Left colon (tissue), 2 donors: ENCODE data around the gene BCAS1. TPM values are rescaled to one million over a fixed set of nuclear protein-coding genes. Genes with fewer than 3 reads are reported as not detected.
"Not testable (repeated sequence)": the region's sequence is repeated elsewhere in the genome, so short reads cannot be mapped to it uniquely, and the experiment has no call there.

Experiments used
- ATAC-seq: fragments of 200-7000 bp; cut with Tn5 transposase; one replicate; pipeline ENCODE4 v1.9.1; 2020; ENCODE audit warnings: mild to moderate bottlenecking, moderate library complexity
- DNase-seq, 2 donors: peaks; one replicate each; pipeline ENCODE4 v3.0.0-alpha.2; 2020
- intact Hi-C, 2 donors: fragments of 100-400 bp; cut with DNase I in 1 of 2; cut with micrococcal nuclease in 1 of 2; formaldehyde crosslinking; loops; one replicate each; pipeline versions ENCODE4 v1.11.2 to v1.14.0; 2022; cut with DNase I, micrococcal nuclease
- total RNA-seq, 2 donors: library from RNA; stranded (reverse); fragmentation: NEBNext Ultra II Directional; extraction: Animal tissue kit (Norgen Biotek cat#: 25700); gene quantifications; one replicate each; pipeline ENCODE4 v1.2.1, GENCODE V29; 2021
- donor health status: DM: no; HTN: no; CAD: no.
- donor health status: DM: yes; HTN: yes; CAD: no.

The BCAS1 gene
- total RNA-seq, 2 donors from 2014 or later, result 149 to 152 TPM

- ATAC-seq (no peak), DNase-seq (no peak)
- intact Hi-C loops, result no loop called here
Observed at GRCh38 chr20:54037525-54037924, 32.9 kb downstream of the BCAS1 start.

- intact Hi-C loops, result no loop called here
- DNase-seq (no peak), ATAC-seq (no peak)
Observed at GRCh38 chr20:54029643-54030042, 40.8 kb downstream of the BCAS1 start.

- ATAC-seq, result no peak
- intact Hi-C loops, result no loop called here
- no peak for DNase-seq
Observed at GRCh38 chr20:54029176-54029575, 41.2 kb downstream of the BCAS1 start.

GRCh38 chr20:54028276-54029011 is 42.0 kb downstream of the BCAS1 start:
- peak; percentile 18 for ATAC-seq
- intact Hi-C loops, result no loop called here
- DNase-seq, result no peak

GRCh38 chr20:54027704-54028103 is 42.7 kb downstream of the BCAS1 start:
- intact Hi-C loops, result no loop called here
- peak; percentile 66 for ATAC-seq
- no peak for DNase-seq

GRCh38 chr20:54026295-54027064 is 43.9 kb downstream of the BCAS1 start:
- intact Hi-C loops, result no loop called here
- ATAC-seq, result no peak
- no peak for DNase-seq

- DNase-seq (no peak), ATAC-seq (no peak)
- intact Hi-C loops, result no loop called here
Observed at GRCh38 chr20:54025251-54025771, 45.1 kb downstream of the BCAS1 start.

- intact Hi-C loops, result no loop called here
- ATAC-seq, result no peak
Observed at GRCh38 chr20:54023406-54023805, 47.0 kb downstream of the BCAS1 start.

GRCh38 chr20:54021446-54022235 is 48.8 kb downstream of the BCAS1 start:
- ATAC-seq (no peak), DNase-seq (no peak)
- intact Hi-C loops, result no loop called here

More at GRCh38 chr20:54023406-54023805, 47.0 kb downstream of the BCAS1 start:
- no peak for DNase-seq

- intact Hi-C loops, result no loop called here
- no peak for DNase-seq
- ATAC-seq, result no peak
Observed at GRCh38 chr20:54020868-54021267, 49.5 kb downstream of the BCAS1 start.

- DNase-seq (no peak), ATAC-seq (no peak)
- intact Hi-C loops, result no loop called here
Observed at GRCh38 chr20:54020348-54020747, 50.0 kb downstream of the BCAS1 start.

- DNase-seq, result no peak
- ATAC-seq, result peak; percentile 27
- intact Hi-C loops, result no loop called here
Observed at GRCh38 chr20:54019585-54019984, 50.8 kb downstream of the BCAS1 start.

GRCh38 chr20:54019127-54019526 is 51.3 kb downstream of the BCAS1 start:
- ATAC-seq (no peak), DNase-seq (no peak)
- intact Hi-C loops, result no loop called here

GRCh38 chr20:54017846-54018245 is 52.5 kb downstream of the BCAS1 start:
- ATAC-seq (no peak), DNase-seq (no peak)
- intact Hi-C loops, result no loop called here

GRCh38 chr20:54015496-54015895 is 54.9 kb downstream of the BCAS1 start:
- intact Hi-C loops, result no loop called here
- ATAC-seq, result no peak
- DNase-seq, result no peak

GRCh38 chr20:54014293-54014926 is 56.0 kb downstream of the BCAS1 start:
- DNase-seq (no peak), ATAC-seq (peak; percentile 65)
- intact Hi-C loops, result no loop called here

- intact Hi-C loops, result no loop called here
- ATAC-seq, result no peak
- DNase-seq, result no peak
Observed at GRCh38 chr20:54013471-54013870, 56.9 kb downstream of the BCAS1 start.

GRCh38 chr20:54011346-54011745 is 59.0 kb downstream of the BCAS1 start:
- ATAC-seq (no peak), DNase-seq (no peak)
- intact Hi-C loops, result no loop called here

GRCh38 chr20:54006216-54006615 is 64.2 kb downstream of the BCAS1 start:
- ATAC-seq, intact Hi-C loops, DNase-seq: not testable (repeated sequence)
